Testis (tissue), 3 donors: ENCODE data around the gene ZNF488. TPM values are rescaled to one million over a fixed set of nuclear protein-coding genes. Genes with fewer than 3 reads are reported as not detected.

Source experiments
- DNase-seq: peaks from one replicate; pipeline ENCODE4 v3.0.0-alpha.2; 2019
- H3K27ac ChIP-seq, 2 donors: fragments of 200-600 bp; sonication (generic); one replicate each; pipeline ENCODE4 v1.5.1; 2019
- H3K27me3 ChIP-seq: fragments of 200-600 bp; sonication (generic); one replicate; pipeline ENCODE4 v1.5.1; 2019
- H3K36me3 ChIP-seq: fragments of 200-600 bp; sonication (generic); one replicate; pipeline ENCODE4 v1.5.1; 2017; ENCODE audit warnings: low read depth; ENCODE audit errors: missing control alignments
- H3K4me1 ChIP-seq: fragments of 200-600 bp; sonication (generic); one replicate; pipeline ENCODE4 v1.5.1; 2019
- H3K4me3 ChIP-seq, 2 donors: fragments of 200-600 bp; sonication (generic); one replicate each; pipeline ENCODE4 v1.5.1; 2017 to 2019
- H3K9me3 ChIP-seq: fragments of 200-600 bp; sonication (generic); one replicate; pipeline ENCODE4 v1.5.1; 2017
- CTCF ChIP-seq, 3 experiments: fragments of 450-650 bp in 2 of 3; fragments of 200-600 bp in 1 of 3; sonication (generic) in 1 of 3; IDR thresholded peaks; one replicate each; pipeline ENCODE4 v1.5.1; 2016 to 2019; ENCODE audit warnings: antibody characterized with exemption in 3 of 3, mild to moderate bottlenecking in 2 of 3, moderate library complexity in 1 of 3
- POLR2A ChIP-seq: fragments of 450-650 bp; IDR thresholded peaks from one replicate; pipeline ENCODE4 v1.6.1; 2017; ENCODE audit warnings: antibody characterized with exemption, mild to moderate bottlenecking, moderate library complexity
- WGBS, 2 donors: methylation state at CpG; one replicate each; pipeline ENCODE4 v1.1.5; 2018; 5-methylcytosine and 5-hydroxymethylcytosine counted together
- intact Hi-C: fragments of 100-400 bp; cut with DNase I; formaldehyde crosslinking; loops from one replicate; pipeline ENCODE4 v1.15.1; 2023; ENCODE audit warnings: low total_unique reads
- polyA plus RNA-seq: library from polyadenylated mRNA; stranded (reverse); fragments of 350-450 nt; fragmentation: Illumina TruSeq; extraction: RNeasy Lipid Tissue Mini Kit (QIAGEN cat#74804); gene quantifications from one replicate; pipeline ENCODE4 v1.2.3, GENCODE V29; 2014; ENCODE audit warnings: low read depth, low replicate concordance; ENCODE audit not compliant: insufficient read depth
- total RNA-seq, 2 donors: library from RNA; depleted of rRNA; stranded (reverse); fragments of >200 nt; gene quantifications; one replicate each; pipeline ENCODE4 v1.2.3, GENCODE V29; 2016

Gene ZNF488
- total and polyA plus RNA-seq, 3 donors from 2014 or later: 2.0 to 3.2 (median 2.7) TPM

GRCh38 chr10:47340608-47341170, 43.4 kb downstream of the ZNF488 start:
- H3K27ac ChIP-seq: no peak overlapping the region
- no peak overlapping the region for H3K4me3 ChIP-seq
- H3K27me3 ChIP-seq: no peaks in the 10 kb centered on the region
- intact Hi-C loops: no loop called here
- H3K9me3 ChIP-seq: no peaks in the 10 kb centered on the region
- DNase-seq: peak; percentile 84
- H3K36me3 ChIP-seq: no peaks in the 10 kb centered on the region
- TF ChIP-seq POLR2A: no peak
- peak; percentile 78 to 96 (median 82) for TF ChIP-seq CTCF (IDR thresholded peaks at IDR 0.05)
- WGBS, 2 donors: 57 to 68% methylated on average over 5 of the region's 5 CpGs
- no peaks in the 10 kb centered on the region for H3K4me1 ChIP-seq

GRCh38 chr10:47339759-47340607, 44.1 kb downstream of the ZNF488 start:
- intact Hi-C loops: no loop called here

GRCh38 chr10:47339186-47339735, 44.8 kb downstream of the ZNF488 start:
- Histone ChIP-seq H3K4me1 (no peaks in the 10 kb centered on the region), H3K27me3 (no peaks in the 10 kb centered on the region), H3K4me3 (no peak overlapping the region), H3K27ac (no peak overlapping the region), H3K9me3 (no peaks in the 10 kb centered on the region), H3K36me3 (no peaks in the 10 kb centered on the region)
- TF ChIP-seq CTCF (IDR thresholded peaks at IDR 0.05) (no peak), POLR2A (no peak)
- intact Hi-C loops: no loop called here
- WGBS, 2 donors: 82 to 86% methylated on average over 4 to 8 of the region's 8 CpGs
- DNase-seq: no peak

More at GRCh38 chr10:47339759-47340607, 44.1 kb downstream of the ZNF488 start:
- Histone ChIP-seq H3K27ac (no peak overlapping the region), H3K4me3 (no peak overlapping the region), H3K4me1 (no peaks in the 10 kb centered on the region), H3K27me3 (no peaks in the 10 kb centered on the region), H3K36me3 (no peaks in the 10 kb centered on the region), H3K9me3 (no peaks in the 10 kb centered on the region)
- DNase-seq: no peak
- 69 to 77% methylated on average over 14 to 15 of the region's 15 CpGs for WGBS, 2 donors
- TF ChIP-seq POLR2A: no peak
- TF ChIP-seq CTCF (IDR thresholded peaks at IDR 0.05): no peak

DNA sequence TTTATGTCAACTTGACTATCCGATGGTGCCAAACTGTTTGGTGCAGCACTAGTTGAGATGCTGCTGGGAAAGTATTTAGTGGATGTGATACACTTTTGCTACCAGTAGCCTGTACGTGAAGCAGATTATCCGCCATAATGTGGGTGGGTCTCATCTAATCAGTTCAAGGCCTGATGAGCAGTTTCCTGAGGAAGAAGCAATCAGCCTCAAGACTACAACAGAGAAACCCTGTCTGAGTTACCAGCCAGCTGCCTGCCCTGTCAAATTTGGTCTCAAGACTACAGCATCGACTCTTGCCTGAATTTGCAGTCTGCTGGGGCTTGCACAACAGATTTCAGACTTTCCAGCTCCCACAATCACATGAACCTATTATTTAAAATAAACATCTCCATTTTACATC, 46.8 kb downstream of the ZNF488 start:
- H3K36me3 ChIP-seq: no peaks in the 10 kb centered on the region
- H3K27me3 ChIP-seq: no peaks in the 10 kb centered on the region
- no peak overlapping the region for H3K4me3 ChIP-seq
- H3K9me3 ChIP-seq: no peaks in the 10 kb centered on the region
- intact Hi-C loops: no loop called here
- H3K27ac ChIP-seq: no peak overlapping the region
- no peak for TF ChIP-seq CTCF (IDR thresholded peaks at IDR 0.05)
- H3K4me1 ChIP-seq: no peaks in the 10 kb centered on the region
- WGBS, 2 donors: 53 to 67% methylated on average over 4 of the region's 4 CpGs
- no peak for DNase-seq
